ENCODE results near the gene LIF. TPM values are rescaled to one million over a fixed set of nuclear protein-coding genes. Genes with fewer than 3 reads are reported as not detected.
A peak's percentile ranks its signal among the peaks of the same experiment; 100 is the strongest.

LIF gene
- total RNA-seq, 4 donors from 2014 or later, result 4.2 to 15.3 (median 8.5) TPM

GRCh38 chr22:30262917-30263741 is 16.6 kb upstream of the LIF start:
- H3K36me3 ChIP-seq, result no peaks in the 10 kb centered on the region
- WGBS, result 1% methylated on average over 11 of the region's 27 CpGs
- peak overlapping the region; percentile 1 for H3K4me3 ChIP-seq
- peaks cover 20% of the 10 kb centered on the region for H3K4me1 ChIP-seq
- peak in 1 of 2 donors; percentile 87 for DNase-seq (ENCODE audit: low spot score in 2 of 2)
- TF ChIP-seq CTCF (IDR thresholded peaks at IDR 0.05) (peak; percentile 94 to 99), POLR2A (IDR thresholded peaks at IDR 0.05) (no peak), POLR2AphosphoS5 (IDR thresholded peaks at IDR 0.05) (no peak), EP300 (IDR thresholded peaks at IDR 0.05) (no peak)
- no peaks in the 10 kb centered on the region for H3K9me3 ChIP-seq
- H3K27me3 ChIP-seq, result no peaks in the 10 kb centered on the region
- H3K27ac ChIP-seq, result no peak overlapping the region

- 44% methylated on average over 2 of the region's 4 CpGs for WGBS
These were observed 15.6 kb upstream of the LIF start for GRCh38 chr22:30262112-30262511.

GRCh38 chr22:30261134-30261533 is 14.6 kb upstream of the LIF start:
- no peak for TF ChIP-seq EP300 (IDR thresholded peaks at IDR 0.05)
- H3K9me3 ChIP-seq, result no peaks in the 10 kb centered on the region
- H3K4me3 ChIP-seq, result no peak overlapping the region
- no peaks in the 10 kb centered on the region for H3K27me3 ChIP-seq
- no peaks in the 10 kb centered on the region for H3K36me3 ChIP-seq
- peaks cover 23% of the 10 kb centered on the region for H3K4me1 ChIP-seq
- 88% methylated on average over 8 of the region's 8 CpGs for WGBS
- DNase-seq (ENCODE audit: low spot score in 2 of 2), result no peak
- no peak overlapping the region for H3K27ac ChIP-seq

More at GRCh38 chr22:30262112-30262511, 15.6 kb upstream of the LIF start:
- Histone ChIP-seq H3K4me1 (peaks cover 20% of the 10 kb centered on the region), H3K4me3 (no peak overlapping the region), H3K9me3 (no peaks in the 10 kb centered on the region), H3K27ac (peak overlapping the region; percentile 67), H3K36me3 (no peaks in the 10 kb centered on the region), H3K27me3 (no peaks in the 10 kb centered on the region)
- TF ChIP-seq POLR2AphosphoS5 (IDR thresholded peaks at IDR 0.05) (peak in 2 of 3 donors; percentile 13 to 61), CTCF (IDR thresholded peaks at IDR 0.05) (no peak)
- no peak for DNase-seq (ENCODE audit: low spot score in 2 of 2)

- H3K27ac ChIP-seq, result no peak overlapping the region
- peaks cover 28% of the 10 kb centered on the region for H3K4me1 ChIP-seq
- no peaks in the 10 kb centered on the region for H3K27me3 ChIP-seq
- TF ChIP-seq POLR2A (IDR thresholded peaks at IDR 0.05) (no peak), EP300 (IDR thresholded peaks at IDR 0.05) (no peak), CTCF (IDR thresholded peaks at IDR 0.05) (no peak), POLR2AphosphoS5 (IDR thresholded peaks at IDR 0.05) (no peak)
- H3K36me3 ChIP-seq, result no peaks in the 10 kb centered on the region
- no peak for DNase-seq (ENCODE audit: low spot score in 2 of 2)
- no peaks in the 10 kb centered on the region for H3K9me3 ChIP-seq
- no peak overlapping the region for H3K4me3 ChIP-seq
- 85% methylated on average over 8 of the region's 8 CpGs for WGBS
These were observed 14.1 kb upstream of the LIF start for GRCh38 chr22:30260682-30261081.

- Histone ChIP-seq H3K9me3 (no peaks in the 10 kb centered on the region), H3K27ac (no peak overlapping the region), H3K27me3 (no peaks in the 10 kb centered on the region), H3K4me1 (peaks cover 28% of the 10 kb centered on the region), H3K36me3 (no peaks in the 10 kb centered on the region), H3K4me3 (no peak overlapping the region)
- WGBS, result 90% methylated on average over 4 of the region's 11 CpGs
- no peak for DNase-seq (ENCODE audit: low spot score in 2 of 2)
- TF ChIP-seq POLR2A (IDR thresholded peaks at IDR 0.05) (no peak), POLR2AphosphoS5 (IDR thresholded peaks at IDR 0.05) (no peak), CTCF (IDR thresholded peaks at IDR 0.05) (no peak), EP300 (IDR thresholded peaks at IDR 0.05) (no peak)
These were observed 13.7 kb upstream of the LIF start for GRCh38 chr22:30260276-30260675.
